Upper lobe of left lung (tissue), 4 donors: ENCODE results near the gene MALSU1.

Experiments used
- CTCF ChIP-seq, 6 experiments: fragments of 450-650 bp in 4 of 6; fragments of 200-600 bp in 2 of 6; sonication (generic) in 2 of 6; IDR thresholded peaks; one replicate each; pipeline ENCODE4 v1.5.1; 2016 to 2019; ENCODE audit warnings: antibody characterized with exemption in 6 of 6
- EP300 ChIP-seq, 4 donors: sonication (generic); formaldehyde crosslinking; IDR thresholded peaks; one replicate each; pipeline ENCODE4 v1.5.1; 2017; ENCODE audit warnings: antibody characterized with exemption in 4 of 4, control low read depth in 2 of 4
- POLR2A ChIP-seq, 4 donors: fragments of 450-650 bp; IDR thresholded peaks; one replicate each; pipeline ENCODE4 v1.5.1; 2016 to 2017; ENCODE audit warnings: antibody characterized with exemption in 4 of 4, mild to moderate bottlenecking in 2 of 4

- TF ChIP-seq POLR2A (IDR thresholded peaks at IDR 0.05) (no peak), CTCF (IDR thresholded peaks at IDR 0.05) (no peak), EP300 (IDR thresholded peaks at IDR 0.05) (no peak)
Observed at GRCh38 chr7:23332193-23332592, 33.1 kb downstream of the MALSU1 start.
